Brain microvascular endothelial cell (primary cell): ENCODE data around the gene POU2F1.

Experiments
- DNase-seq: peaks from one replicate; pipeline ENCODE4 v3.0.0-alpha.2; 2020
- H3K27ac ChIP-seq: fragments of 250-450 bp; sonication (Bioruptor Pico); 2 replicates; pipeline ENCODE4 v1.5.1; 2020; ENCODE audit warnings: mild to moderate bottlenecking, moderate library complexity
- H3K27me3 ChIP-seq: fragments of 250-450 bp; sonication (Bioruptor Pico); replicated peaks from 2 replicates; pipeline ENCODE4 v1.5.1; 2020; ENCODE audit warnings: mild to moderate bottlenecking
- H3K36me3 ChIP-seq: fragments of 250-450 bp; sonication (Bioruptor Pico); replicated peaks from 2 replicates; pipeline ENCODE4 v1.5.1; 2020; ENCODE audit warnings: mild to moderate bottlenecking
- H3K4me3 ChIP-seq: 2 replicates; pipeline ENCODE4 v1.5.1; 2011; ENCODE audit warnings: low read depth, mild to moderate bottlenecking, control low read depth, low read length, moderate library complexity
- CTCF ChIP-seq: IDR thresholded peaks from 2 replicates; pipeline ENCODE4 v1.5.1; 2011; ENCODE audit warnings: low read depth, mild to moderate bottlenecking, moderate library complexity, low read length, control low read depth, inconsistent platforms; ENCODE audit errors: missing control alignments
- in situ Hi-C: cut with HindIII; loops from 2 replicates; pipeline ENCODE4 v1.10.0; 2017; ENCODE audit warnings: low sequenced_read_pairs, low pct_ligation_motif_present

POU2F1 gene

DNA sequence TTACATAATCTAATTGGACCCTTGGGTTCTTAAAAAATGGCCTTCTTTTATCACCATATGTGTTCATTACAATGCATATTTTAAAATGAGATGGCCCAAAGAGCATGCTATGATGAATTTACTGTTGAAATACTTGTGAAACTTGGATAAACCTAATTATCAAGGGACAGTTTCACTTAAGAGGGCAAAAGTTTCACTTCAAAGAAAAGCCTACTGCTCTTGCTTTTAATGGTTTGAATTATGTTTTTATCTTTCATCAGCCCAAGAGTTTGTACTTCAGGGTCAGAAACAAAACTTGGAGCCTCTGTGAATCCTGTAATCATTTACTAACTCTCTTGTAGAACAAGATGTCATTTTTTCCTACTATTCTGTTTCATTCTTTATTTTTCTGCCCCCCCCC is 32.3 kb downstream of the POU2F1 start:
- no peak for DNase-seq
- H3K27me3 ChIP-seq, result no peaks in the 10 kb centered on the region
- no peak for TF ChIP-seq CTCF
- no peak overlapping the region for H3K4me3 ChIP-seq
- in situ Hi-C loops, result no loop called here
- H3K27ac ChIP-seq, result no peak overlapping the region
- H3K36me3 ChIP-seq, result no peaks in the 10 kb centered on the region

DNA sequence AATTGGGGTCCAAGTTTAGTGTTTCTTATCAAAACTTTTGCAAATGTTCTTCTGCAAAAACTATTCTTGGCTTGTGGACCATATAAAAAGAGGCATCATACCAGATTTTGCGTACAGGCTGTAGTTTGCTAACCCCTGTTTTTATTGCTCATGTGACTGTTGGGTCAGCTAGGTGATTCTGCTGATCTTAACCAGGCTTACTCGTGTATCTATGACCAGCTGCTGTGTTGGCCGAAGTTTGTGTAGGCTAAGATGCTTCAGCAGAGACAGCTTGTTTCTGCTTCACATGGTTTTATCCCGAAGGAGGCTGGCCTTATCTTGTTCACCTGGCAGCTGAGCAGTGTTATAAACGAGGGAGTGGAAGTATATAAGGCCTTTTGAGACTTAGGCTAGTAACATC is 38.2 kb downstream of the POU2F1 start:
- no peak for TF ChIP-seq CTCF
- no peak for DNase-seq
- Histone ChIP-seq H3K27ac (no peak overlapping the region), H3K27me3 (no peaks in the 10 kb centered on the region), H3K4me3 (no peak overlapping the region), H3K36me3 (no peaks in the 10 kb centered on the region)
- in situ Hi-C loops, result no loop called here

- in situ Hi-C loops, result no loop called here
- H3K36me3 ChIP-seq, result no peaks in the 10 kb centered on the region
- H3K4me3 ChIP-seq, result no peak overlapping the region
- H3K27me3 ChIP-seq, result no peaks in the 10 kb centered on the region
- H3K27ac ChIP-seq, result no peak overlapping the region
- no peak for DNase-seq
- TF ChIP-seq CTCF, result no peak
Observed at GRCh38 chr1:167262836-167263235, 42.1 kb downstream of the POU2F1 start.

DNA sequence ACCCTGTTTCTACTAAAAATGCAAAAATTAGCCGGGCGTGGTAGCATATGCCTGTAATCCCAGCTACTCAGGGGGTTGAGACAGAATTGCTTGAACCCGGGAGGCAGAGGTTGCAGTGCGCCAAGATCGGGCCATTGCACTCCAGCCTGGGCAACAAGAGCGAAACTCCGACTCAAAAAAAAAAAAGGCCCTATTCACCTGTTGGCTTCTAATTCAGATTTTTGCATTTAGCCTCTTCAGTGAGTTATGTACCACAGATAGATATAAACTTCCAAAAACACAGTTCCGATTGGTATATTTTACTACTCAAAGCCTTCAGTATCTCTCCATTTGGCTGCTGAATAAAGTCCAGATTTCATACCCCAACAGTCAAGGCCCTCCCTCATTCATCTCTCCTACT is 42.7 kb downstream of the POU2F1 start:
- Histone ChIP-seq H3K4me3 (no peak overlapping the region), H3K27me3 (no peaks in the 10 kb centered on the region), H3K27ac (no peak overlapping the region), H3K36me3 (no peaks in the 10 kb centered on the region)
- no peak for TF ChIP-seq CTCF
- in situ Hi-C loops, result no loop called here
- no peak for DNase-seq

DNA sequence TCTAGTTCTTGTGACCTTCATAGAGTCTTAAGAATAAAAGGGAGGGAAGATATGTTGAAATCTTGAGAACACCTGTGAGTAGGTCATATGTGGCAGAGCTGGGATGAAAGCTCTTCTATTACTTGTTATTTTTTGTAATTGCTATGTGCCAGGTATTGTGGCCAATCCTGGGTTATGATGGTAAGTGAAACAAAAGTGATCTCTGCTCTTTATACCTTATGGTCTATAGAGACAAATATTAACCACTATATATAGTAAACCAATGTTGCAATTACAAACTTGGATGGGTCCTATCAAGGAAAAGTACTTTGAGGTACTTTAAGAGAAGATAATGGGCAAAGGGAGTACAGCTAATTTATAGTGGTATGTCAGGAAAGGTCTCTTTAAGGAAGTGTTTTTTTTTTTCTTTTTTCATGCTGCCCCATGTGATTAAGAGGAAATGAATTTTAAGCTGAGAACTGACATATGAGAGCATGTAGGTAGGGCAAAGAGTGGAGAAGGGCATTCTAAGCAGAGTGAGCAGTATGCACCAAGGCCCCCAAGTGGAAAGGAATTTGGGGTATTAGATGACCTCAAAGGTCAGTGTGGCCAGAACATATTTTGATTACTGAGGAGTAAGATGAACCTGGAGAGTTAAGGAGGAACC is 43.3 kb downstream of the POU2F1 start:
- no peak overlapping the region for H3K27ac ChIP-seq
- no peak for DNase-seq
- no peaks in the 10 kb centered on the region for H3K36me3 ChIP-seq
- H3K4me3 ChIP-seq, result no peak overlapping the region
- no peaks in the 10 kb centered on the region for H3K27me3 ChIP-seq
- no peak for TF ChIP-seq CTCF
- in situ Hi-C loops, result no loop called here

- Histone ChIP-seq H3K27me3 (no peaks in the 10 kb centered on the region), H3K36me3 (no peaks in the 10 kb centered on the region), H3K4me3 (no peak overlapping the region), H3K27ac (no peak overlapping the region)
- DNase-seq, result no peak
- no peak for TF ChIP-seq CTCF
- in situ Hi-C loops, result no loop called here
Observed at GRCh38 chr1:167266965-167267364, 46.3 kb downstream of the POU2F1 start.
